ENCODE results near the gene KCNJ12. TPM values are rescaled to one million over a fixed set of nuclear protein-coding genes. Genes with fewer than 3 reads are reported as not detected.

Gene KCNJ12
- total RNA-seq, 4 donors from 2014 or later, result 0.84 to 2.4 (median 1.7) TPM

- Histone ChIP-seq H3K4me3 (no peak overlapping the region), H3K4me1 (peaks cover 0 to 46% (median 6%) of the 10 kb centered on the region in 4 donors), H3K36me3 (no peaks in the 10 kb centered on the region), H3K27ac (peak overlapping the region in 3 of 4 donors; percentile 5 to 88 (median 75)), H3K27me3 (no peaks in the 10 kb centered on the region), H3K9me3 (no peaks in the 10 kb centered on the region)
- TF ChIP-seq POLR2A (IDR thresholded peaks at IDR 0.05) (no peak), EP300 (IDR thresholded peaks at IDR 0.05) (peak in 1 of 2 donors; percentile 8), CTCF (IDR thresholded peaks at IDR 0.05) (peak; percentile 88 to 98 (median 95))
- 17 to 24% methylated on average over 31 to 35 of the region's 36 CpGs for WGBS, 2 donors
- DNase-seq (ENCODE audit: low spot score in 2 of 2), result peak; percentile 79 to 85
These were observed 81.2 kb downstream of the KCNJ12 start for GRCh38 chr17:21457051-21458026.

- 53 to 54% methylated on average over 7 of the region's 7 CpGs for WGBS, 2 donors
- TF ChIP-seq CTCF (IDR thresholded peaks at IDR 0.05) (no peak), EP300 (IDR thresholded peaks at IDR 0.05) (no peak), POLR2A (IDR thresholded peaks at IDR 0.05) (no peak)
- Histone ChIP-seq H3K4me3 (no peak overlapping the region), H3K27me3 (peaks cover 0 to 4% of the 10 kb centered on the region in 2 donors), H3K9me3 (no peaks in the 10 kb centered on the region), H3K36me3 (no peaks in the 10 kb centered on the region), H3K4me1 (peaks cover 0 to 43% (median 2%) of the 10 kb centered on the region in 4 donors), H3K27ac (peak overlapping the region in 3 of 4 donors; percentile 5 to 88 (median 75))
- DNase-seq (ENCODE audit: low spot score in 2 of 2), result no peak
These were observed 81.9 kb downstream of the KCNJ12 start for GRCh38 chr17:21458054-21458453.

- H3K27me3 ChIP-seq, result peaks cover 0 to 13% of the 10 kb centered on the region in 2 donors
- no peak overlapping the region for H3K4me3 ChIP-seq
- WGBS, 2 donors, result 82 to 85% methylated on average over 8 of the region's 8 CpGs
- DNase-seq (ENCODE audit: low spot score in 2 of 2), result no peak
- TF ChIP-seq CTCF (IDR thresholded peaks at IDR 0.05) (no peak), EP300 (IDR thresholded peaks at IDR 0.05) (no peak), POLR2A (IDR thresholded peaks at IDR 0.05) (no peak)
- H3K9me3 ChIP-seq, result no peaks in the 10 kb centered on the region
- H3K27ac ChIP-seq, result peak overlapping the region in 2 of 4 donors; percentile 62 to 88
- H3K4me1 ChIP-seq, result peaks cover 0 to 51% (median 8%) of the 10 kb centered on the region in 4 donors
- H3K36me3 ChIP-seq, result no peaks in the 10 kb centered on the region
These were observed 83.4 kb downstream of the KCNJ12 start for GRCh38 chr17:21459536-21459935.

- Histone ChIP-seq H3K4me3 (no peak overlapping the region), H3K4me1 (peaks cover 0 to 51% (median 8%) of the 10 kb centered on the region in 4 donors), H3K36me3 (no peaks in the 10 kb centered on the region), H3K9me3 (no peaks in the 10 kb centered on the region), H3K27me3 (peaks cover 0 to 13% of the 10 kb centered on the region in 2 donors), H3K27ac (peak overlapping the region in 2 of 4 donors; percentile 62 to 88)
- DNase-seq (ENCODE audit: low spot score in 2 of 2), result peak in 1 of 2 donors; percentile 27
- TF ChIP-seq POLR2A (IDR thresholded peaks at IDR 0.05), result no peak
- TF ChIP-seq EP300 (IDR thresholded peaks at IDR 0.05), result peak in 1 of 2 donors; percentile 55
- WGBS, 2 donors, result 24 to 36% methylated on average over 6 of the region's 6 CpGs
These were observed 84.2 kb downstream of the KCNJ12 start for GRCh38 chr17:21460358-21460757.

GRCh38 chr17:21462237-21462636 is 86.1 kb downstream of the KCNJ12 start:
- Histone ChIP-seq H3K4me3 (no peak overlapping the region), H3K9me3 (no peaks in the 10 kb centered on the region), H3K27ac (no peak overlapping the region), H3K36me3 (no peaks in the 10 kb centered on the region), H3K27me3 (peaks cover 0 to 13% of the 10 kb centered on the region in 2 donors), H3K4me1 (peaks cover 0 to 43% (median 8%) of the 10 kb centered on the region in 4 donors)
- whole genome bisulfite sequencing, 2 donors, result 89 to 90% methylated on average over 8 of the region's 8 CpGs
- TF ChIP-seq POLR2A (IDR thresholded peaks at IDR 0.05), result no peak
- TF ChIP-seq EP300 (IDR thresholded peaks at IDR 0.05), result no peak
- TF ChIP-seq CTCF (IDR thresholded peaks at IDR 0.05), result no peak
- no peak for DNase-seq (ENCODE audit: low spot score in 2 of 2)
